Measurements from ENCODE around the gene TUBG1. TPM values are rescaled to one million over a fixed set of nuclear protein-coding genes. Genes with fewer than 3 reads are reported as not detected.

TUBG1 gene
- total RNA-seq, 2 experiments from 2014 or later = 113 to 114 TPM

DNA sequence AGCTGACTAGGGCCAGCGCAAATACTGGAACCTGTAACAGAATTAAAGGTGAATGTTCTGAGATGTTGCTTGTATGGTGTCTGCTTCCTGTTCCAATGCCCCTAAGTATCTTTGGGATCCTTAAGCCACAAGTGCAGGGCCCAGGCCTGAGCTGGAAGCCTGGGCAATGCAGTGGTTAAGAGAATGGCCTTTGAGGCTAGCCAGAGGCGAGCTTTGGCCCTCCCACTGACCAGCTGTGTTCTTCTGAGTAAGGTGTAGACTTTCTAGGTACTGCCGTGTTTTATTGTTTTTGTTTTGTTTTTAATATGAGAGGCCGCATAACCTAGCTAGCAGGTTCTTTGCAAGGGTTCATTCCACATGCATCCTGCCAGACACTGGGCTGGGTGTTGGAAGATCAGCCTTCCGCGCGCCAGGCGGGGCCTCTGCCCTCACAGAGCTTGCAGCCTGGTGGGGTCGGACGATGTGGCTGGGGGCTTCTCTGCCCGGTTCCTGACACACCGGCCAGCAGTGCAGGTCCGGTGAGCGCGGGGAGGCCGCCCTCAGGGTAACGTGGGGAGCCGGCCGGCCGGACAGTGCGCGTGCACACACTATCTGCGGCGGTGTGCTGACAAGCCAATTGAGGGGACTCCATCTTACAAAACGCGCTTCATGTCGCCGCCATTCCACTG, 43.1 kb upstream of the TUBG1 start:
- ChIA-PET CTCF (ENCODE audit: unreplicated experiment) (interaction anchor here (1.8 kb wide), 1 partner anchor 11 kb away, joined by 8 read pairs; the partner anchor contains the start of gene PSMC3IP), POLR2A (no interaction called here)
- Histone ChIP-seq H3K79me2 (ENCODE audit: insufficient read depth, low read depth, low read length) (peaks cover 40% of the 10 kb centered on the region), H3K4me1 (ENCODE audit: insufficient read depth, low read length, poor library complexity, severe bottlenecking) (peaks cover 34% of the 10 kb centered on the region), H3K27ac (ENCODE audit: low read depth, low read length, poor library complexity, severe bottlenecking) (peak overlapping the region; percentile 69), H3K9me3 (ENCODE audit: low read length) (no peaks in the 10 kb centered on the region), H3K9me2 (ENCODE audit: insufficient read depth, low read length) (no peaks in the 10 kb centered on the region), H3K4me2 (ENCODE audit: low read length) (peak overlapping the region; percentile 90), H2AFZ (ENCODE audit: low read length) (peak overlapping the region; percentile 30; the same call in 1 of the 2 replicates), H3K36me3 (ENCODE audit: insufficient read depth, low read length) (peaks cover 76% of the 10 kb centered on the region), H4K20me1 (ENCODE audit: insufficient read depth, low read length) (no peaks in the 10 kb centered on the region), H3K4me3 (ENCODE audit: low read depth, low read length, poor library complexity, severe bottlenecking) (peak overlapping the region; percentile 77)
- BruUV-seq (replicated peaks) = no TSS peak
- no peak for TF ChIP-seq EZH2phosphoT487 (IDR thresholded peaks at IDR 0.05; ENCODE audit: borderline replicate concordance, low read depth, low read length)
- TF ChIP-seq, protein P1, sequence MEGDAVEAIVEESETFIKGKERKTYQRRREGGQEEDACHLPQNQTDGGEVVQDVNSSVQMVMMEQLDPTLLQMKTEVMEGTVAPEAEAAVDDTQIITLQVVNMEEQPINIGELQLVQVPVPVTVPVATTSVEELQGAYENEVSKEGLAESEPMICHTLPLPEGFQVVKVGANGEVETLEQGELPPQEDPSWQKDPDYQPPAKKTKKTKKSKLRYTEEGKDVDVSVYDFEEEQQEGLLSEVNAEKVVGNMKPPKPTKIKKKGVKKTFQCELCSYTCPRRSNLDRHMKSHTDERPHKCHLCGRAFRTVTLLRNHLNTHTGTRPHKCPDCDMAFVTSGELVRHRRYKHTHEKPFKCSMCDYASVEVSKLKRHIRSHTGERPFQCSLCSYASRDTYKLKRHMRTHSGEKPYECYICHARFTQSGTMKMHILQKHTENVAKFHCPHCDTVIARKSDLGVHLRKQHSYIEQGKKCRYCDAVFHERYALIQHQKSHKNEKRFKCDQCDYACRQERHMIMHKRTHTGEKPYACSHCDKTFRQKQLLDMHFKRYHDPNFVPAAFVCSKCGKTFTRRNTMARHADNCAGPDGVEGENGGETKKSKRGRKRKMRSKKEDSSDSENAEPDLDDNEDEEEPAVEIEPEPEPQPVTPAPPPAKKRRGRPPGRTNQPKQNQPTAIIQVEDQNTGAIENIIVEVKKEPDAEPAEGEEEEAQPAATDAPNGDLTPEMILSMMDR (conservative IDR thresholded peaks at IDR 0.05; ENCODE audit: low read length) = no peak
- DNase-seq (ENCODE audit: low spot score) = no peak
- intact Hi-C loops (cut with micrococcal nuclease; ENCODE audit: unreplicated experiment) = no loop called here

DNA sequence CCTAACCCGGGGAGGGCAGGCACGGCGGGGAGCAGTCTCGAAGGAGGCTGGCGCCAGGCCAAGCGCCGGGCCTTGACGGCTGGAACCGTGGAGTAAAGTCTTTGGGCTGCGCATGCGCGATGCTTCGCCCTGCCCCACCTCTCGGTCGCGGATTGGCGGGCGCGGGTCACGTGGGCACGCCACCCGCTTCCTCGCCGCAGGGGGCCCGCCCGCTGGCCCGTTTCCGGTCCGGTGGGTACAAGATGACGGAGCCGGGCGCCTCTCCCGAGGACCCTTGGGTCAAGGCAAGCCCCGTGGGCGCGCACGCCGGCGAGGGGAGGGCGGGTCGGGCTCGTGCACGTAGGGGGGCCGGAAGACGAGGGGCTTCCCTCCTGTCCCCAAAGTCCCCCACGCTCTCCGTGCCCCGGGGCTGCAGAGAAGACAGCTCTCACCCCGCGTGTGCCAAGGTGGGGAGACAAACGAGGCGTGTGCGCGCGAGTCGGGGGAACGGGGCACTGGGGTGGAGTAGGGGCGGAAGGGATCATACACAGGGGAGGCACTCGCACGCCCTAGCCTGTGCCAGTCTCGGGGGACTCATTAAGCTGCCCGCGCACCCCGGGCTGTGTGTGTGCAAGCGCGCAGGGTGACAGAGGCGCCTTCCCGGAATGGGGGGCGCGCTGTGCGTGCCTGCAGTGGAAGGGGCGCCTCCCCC, 42.5 kb upstream of the TUBG1 start, which contains the start of gene MLX:
Gene MLX, plus strand, starts transcription at position 218 of the 691 bp plus-strand sequence. Its CDS starts 25 bp downstream, at position 243.
- peaks cover 31% of the 10 kb centered on the region for H3K4me1 ChIP-seq (ENCODE audit: insufficient read depth, low read length, poor library complexity, severe bottlenecking)
- intact Hi-C loops (cut with micrococcal nuclease; ENCODE audit: unreplicated experiment) = no loop called here
- no peak for TF ChIP-seq EZH2phosphoT487 (IDR thresholded peaks at IDR 0.05; ENCODE audit: borderline replicate concordance, low read depth, low read length)
- TF ChIP-seq, protein P1 (conservative IDR thresholded peaks at IDR 0.05; ENCODE audit: low read length) = no peak

More for the DNA sequence above, 42.5 kb upstream of the TUBG1 start, which contains the start of gene MLX:
- POLR2A ChIA-PET = interaction anchor here (1.1 kb wide), 1 partner anchor 14 kb away, joined by 3 read pairs; no protein-coding TSS in a partner anchor
- peak; percentile 95 for DNase-seq (ENCODE audit: low spot score)
- H3K4me2 ChIP-seq (ENCODE audit: low read length) = peak within 1 kb of the TSS; percentile 90
- H4K20me1 ChIP-seq (ENCODE audit: insufficient read depth, low read length) = no peaks in the 10 kb centered on the region
- peak within 1 kb of the TSS; percentile 77 for H3K4me3 ChIP-seq (ENCODE audit: low read depth, low read length, poor library complexity, severe bottlenecking)
- H3K9me2 ChIP-seq (ENCODE audit: insufficient read depth, low read length) = no peaks in the 10 kb centered on the region
- peaks cover 82% of the 10 kb centered on the region for H3K36me3 ChIP-seq (ENCODE audit: insufficient read depth, low read length)
- CTCF ChIA-PET (ENCODE audit: unreplicated experiment) = interaction anchor here (1.8 kb wide), 1 partner anchor 11 kb away, joined by 8 read pairs; the partner anchor contains the start of gene PSMC3IP
- H3K79me2 ChIP-seq (ENCODE audit: insufficient read depth, low read depth, low read length) = peaks cover 35% of the 10 kb centered on the region
- H2AFZ ChIP-seq (ENCODE audit: low read length) = peak within 1 kb of the TSS; percentile 30; the same call in 1 of the 2 replicates
- no TSS peak for BruUV-seq (replicated peaks)
- no peaks in the 10 kb centered on the region for H3K9me3 ChIP-seq (ENCODE audit: low read length)
- peak within 1 kb of the TSS; percentile 69 for H3K27ac ChIP-seq (ENCODE audit: low read depth, low read length, poor library complexity, severe bottlenecking)
